Coronary artery (tissue), 2 donors: ENCODE data around the gene ATP2C1.

Experiments used
- DNase-seq: peaks from one replicate; pipeline ENCODE4 v3.0.0-alpha.2; 2017; ENCODE audit warnings: low spot score
- H3K27ac ChIP-seq, 2 donors: fragments of 200-600 bp; sonication (generic); one replicate each; pipeline ENCODE4 v1.5.1; 2016 to 2019
- H3K4me3 ChIP-seq: fragments of 200-600 bp; sonication (generic); 2 replicates; pipeline ENCODE4 v1.5.1; 2016; ENCODE audit warnings: mild to moderate bottlenecking, moderate library complexity
- CTCF ChIP-seq: fragments of 200-600 bp; sonication (generic); IDR thresholded peaks from one replicate; pipeline ENCODE4 v1.5.1; 2019; ENCODE audit warnings: antibody characterized with exemption

Gene ATP2C1

GRCh38 chr3:130975251-130975650 is 81.4 kb downstream of the ATP2C1 start:
- TF ChIP-seq CTCF = no peak
- Histone ChIP-seq H3K4me3 (no peak overlapping the region), H3K27ac (no peak overlapping the region)
- no peak for DNase-seq

- TF ChIP-seq CTCF = no peak
- Histone ChIP-seq H3K4me3 (no peak overlapping the region), H3K27ac (no peak overlapping the region)
- DNase-seq = no peak
Observed at GRCh38 chr3:130976706-130977105, 82.8 kb downstream of the ATP2C1 start.

GRCh38 chr3:130979117-130979516 is 85.2 kb downstream of the ATP2C1 start:
- no peak overlapping the region for H3K27ac ChIP-seq
- no peak for TF ChIP-seq CTCF
- no peak overlapping the region for H3K4me3 ChIP-seq
- no peak for DNase-seq

GRCh38 chr3:130981469-130981868 is 87.6 kb downstream of the ATP2C1 start:
- DNase-seq = no peak
- TF ChIP-seq CTCF = no peak
- no peak overlapping the region for H3K27ac ChIP-seq
- H3K4me3 ChIP-seq = no peak overlapping the region

- no peak overlapping the region for H3K4me3 ChIP-seq
- no peak for DNase-seq
- TF ChIP-seq CTCF = no peak
- H3K27ac ChIP-seq = no peak overlapping the region
Observed at GRCh38 chr3:130990282-130990681, 96.4 kb downstream of the ATP2C1 start.

- no peak for TF ChIP-seq CTCF
- Histone ChIP-seq H3K27ac (no peak overlapping the region), H3K4me3 (no peak overlapping the region)
Observed at GRCh38 chr3:130991126-130991525, 97.2 kb downstream of the ATP2C1 start.

GRCh38 chr3:130992344-130992743 is 98.5 kb downstream of the ATP2C1 start:
- no peak for DNase-seq
- no peak overlapping the region for H3K27ac ChIP-seq
- no peak overlapping the region for H3K4me3 ChIP-seq
- TF ChIP-seq CTCF = no peak

More at GRCh38 chr3:130991126-130991525, 97.2 kb downstream of the ATP2C1 start:
- no peak for DNase-seq
